HEK293 (cell line): ENCODE data around the gene PRKG1.

Experiments used
- CTCF ChIA-PET: fragments of 350-600 bp; formaldehyde crosslinking; extraction: SDS; loops from one replicate; lab custom pipeline; 2021; ENCODE audit warnings: antibody characterized with exemption; lab: Yijun Ruan, JAX
- POLR2A ChIA-PET: fragments of 300-600 bp; formaldehyde crosslinking; extraction: SDS; loops from one replicate; lab custom pipeline; 2020; ENCODE audit warnings: antibody characterized with exemption, inconsistent platforms; lab: Yijun Ruan, JAX
- H3K27ac ChIP-seq: fragments of 200-500 bp; sonication (Bioruptor generic); 2 replicates; pipeline ENCODE4 v1.5.1; 2014; ENCODE audit warnings: low read depth, low read length, control low read depth, inconsistent platforms; ENCODE audit errors: extremely low read depth
- H3K36me3 ChIP-seq, 2 experiments: fragments of 200-500 bp in 1 of 2; sonication (Bioruptor generic) in 1 of 2; 1 replicate in 1 of 2; 2 replicates in 1 of 2; pipeline ENCODE4 v1.5.1; 2014 to 2017; ENCODE audit warnings: inconsistent platforms in 2 of 2, low read length in 2 of 2; ENCODE audit not compliant: control insufficient read depth in 2 of 2, insufficient read depth in 1 of 2
- H3K4me1 ChIP-seq: fragments of 200-500 bp; sonication (Bioruptor generic); 2 replicates; pipeline ENCODE4 v1.5.1; 2014; ENCODE audit warnings: mild to moderate bottlenecking, low read length, inconsistent platforms; ENCODE audit not compliant: control insufficient read depth, insufficient read depth
- H3K4me3 ChIP-seq: 2 replicates; pipeline ENCODE4 v1.5.1; 2011; ENCODE audit warnings: low read depth, mild to moderate bottlenecking, control low read depth, low read length, moderate library complexity
- H3K9me3 ChIP-seq: fragments of 200-500 bp; sonication (Bioruptor generic); 2 replicates; pipeline ENCODE4 v1.5.1; 2014; ENCODE audit warnings: low read depth, low read length, inconsistent platforms; ENCODE audit not compliant: control insufficient read depth, insufficient read depth
- KLF1 ChIP-seq: fragments of 450-650 bp; formaldehyde crosslinking; IDR thresholded peaks from 2 replicates; pipeline ENCODE4 v1.5.1; 2016; ENCODE audit warnings: missing biosample characterization, missing genetic modification characterization
- OVOL3 ChIP-seq: fragments of 450-650 bp; formaldehyde crosslinking; IDR thresholded peaks from 2 replicates; pipeline ENCODE4 v1.5.1; 2016; ENCODE audit warnings: missing biosample characterization, missing genetic modification characterization
- YY2 ChIP-seq: fragments of 450-650 bp; formaldehyde crosslinking; IDR thresholded peaks from 2 replicates; pipeline ENCODE4 v1.5.1; 2016; ENCODE audit warnings: missing biosample characterization, missing genetic modification characterization
- ZBTB48 ChIP-seq: fragments of 450-650 bp; formaldehyde crosslinking; IDR thresholded peaks from 2 replicates; pipeline ENCODE4 v1.5.1; 2016; ENCODE audit warnings: missing biosample characterization, missing genetic modification characterization
- ZFHX2 ChIP-seq: fragments of 450-650 bp; formaldehyde crosslinking; conservative IDR thresholded peaks from 2 replicates; pipeline ENCODE4 v1.5.1; 2016; ENCODE audit warnings: missing biosample characterization, missing genetic modification characterization
- ZFP69B ChIP-seq: fragments of 450-650 bp; formaldehyde crosslinking; IDR thresholded peaks from 2 replicates; pipeline ENCODE4 v1.5.1; 2016; ENCODE audit warnings: missing biosample characterization, missing genetic modification characterization
- ZNF138 ChIP-seq: fragments of 450-650 bp; formaldehyde crosslinking; IDR thresholded peaks from 2 replicates; pipeline ENCODE4 v1.5.1; 2016; ENCODE audit warnings: missing biosample characterization, missing genetic modification characterization, borderline replicate concordance
- ZNF169 ChIP-seq: fragments of 450-650 bp; formaldehyde crosslinking; IDR thresholded peaks from 2 replicates; pipeline ENCODE4 v1.5.1; 2016; ENCODE audit warnings: missing biosample characterization, missing genetic modification characterization
- ZNF221 ChIP-seq: fragments of 450-650 bp; formaldehyde crosslinking; IDR thresholded peaks from 2 replicates; pipeline ENCODE4 v1.5.1; 2017; ENCODE audit warnings: missing biosample characterization, missing genetic modification characterization, borderline replicate concordance
- ZNF292 ChIP-seq: fragments of 450-650 bp; formaldehyde crosslinking; IDR thresholded peaks from 2 replicates; pipeline ENCODE4 v1.5.1; 2016; ENCODE audit warnings: low read depth, missing biosample characterization, missing genetic modification characterization, borderline replicate concordance
- ZNF626 ChIP-seq: fragments of 450-650 bp; sonication (Bioruptor Pico); formaldehyde crosslinking; IDR thresholded peaks from 2 replicates; pipeline ENCODE4 v1.5.1; 2018; ENCODE audit warnings: missing biosample characterization, missing genetic modification characterization, inconsistent platforms
- TF ChIP-seq, protein P1 (sequence below): fragments of 450-650 bp; IDR thresholded peaks from 2 replicates; pipeline ENCODE4 v1.5.1; 2018; ENCODE audit warnings: missing biosample characterization, mild to moderate bottlenecking, missing genetic modification characterization
- TF ChIP-seq, protein P2 (sequence below): fragments of 450-650 bp; formaldehyde crosslinking; IDR thresholded peaks from 2 replicates; pipeline ENCODE4 v1.5.1; 2016; ENCODE audit warnings: missing biosample characterization, missing genetic modification characterization
- TF ChIP-seq, protein P3 (sequence below): fragments of 450-650 bp; formaldehyde crosslinking; IDR thresholded peaks from 2 replicates; pipeline ENCODE4 v1.5.1; 2017; ENCODE audit warnings: missing biosample characterization, missing genetic modification characterization
- TF ChIP-seq, protein P4 (sequence below): fragments of 450-650 bp; formaldehyde crosslinking; IDR thresholded peaks from 2 replicates; pipeline ENCODE4 v1.5.1; 2016; ENCODE audit warnings: missing biosample characterization, missing genetic modification characterization
- TF ChIP-seq, protein P5 (sequence below): fragments of 450-650 bp; formaldehyde crosslinking; IDR thresholded peaks from 2 replicates; pipeline ENCODE4 v1.5.1; 2017; ENCODE audit warnings: missing biosample characterization, missing genetic modification characterization
- TF ChIP-seq, protein P6 (sequence below): fragments of 450-650 bp; formaldehyde crosslinking; IDR thresholded peaks from 2 replicates; pipeline ENCODE4 v1.5.1; 2017; ENCODE audit warnings: missing biosample characterization, missing genetic modification characterization

PRKG1 gene

DNA sequence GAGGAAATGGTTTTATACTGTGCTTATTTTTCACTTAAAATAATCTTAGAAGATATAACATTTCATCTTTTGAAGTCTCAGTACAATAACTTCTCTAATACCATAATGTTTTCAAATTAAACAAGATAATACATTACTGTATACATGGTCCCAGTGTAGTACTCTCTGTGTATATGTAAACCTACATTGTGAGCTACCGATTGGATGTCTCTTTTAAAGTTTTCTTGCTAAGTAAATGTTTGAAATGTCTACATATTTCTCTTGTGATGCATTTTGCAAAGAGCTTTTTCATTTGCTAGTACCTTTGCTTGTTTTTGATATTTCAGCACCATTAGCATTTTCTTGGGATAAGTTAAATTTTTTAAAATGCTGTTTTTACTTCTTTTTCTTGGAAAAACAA, 94.8 kb downstream of the PRKG1 start:
- CTCF ChIA-PET = no interaction called here
- no peaks in the 10 kb centered on the region for H3K9me3 ChIP-seq
- no peak for TF ChIP-seq KLF1 (tag by site-specific recombination)
- TF ChIP-seq, protein P1, sequence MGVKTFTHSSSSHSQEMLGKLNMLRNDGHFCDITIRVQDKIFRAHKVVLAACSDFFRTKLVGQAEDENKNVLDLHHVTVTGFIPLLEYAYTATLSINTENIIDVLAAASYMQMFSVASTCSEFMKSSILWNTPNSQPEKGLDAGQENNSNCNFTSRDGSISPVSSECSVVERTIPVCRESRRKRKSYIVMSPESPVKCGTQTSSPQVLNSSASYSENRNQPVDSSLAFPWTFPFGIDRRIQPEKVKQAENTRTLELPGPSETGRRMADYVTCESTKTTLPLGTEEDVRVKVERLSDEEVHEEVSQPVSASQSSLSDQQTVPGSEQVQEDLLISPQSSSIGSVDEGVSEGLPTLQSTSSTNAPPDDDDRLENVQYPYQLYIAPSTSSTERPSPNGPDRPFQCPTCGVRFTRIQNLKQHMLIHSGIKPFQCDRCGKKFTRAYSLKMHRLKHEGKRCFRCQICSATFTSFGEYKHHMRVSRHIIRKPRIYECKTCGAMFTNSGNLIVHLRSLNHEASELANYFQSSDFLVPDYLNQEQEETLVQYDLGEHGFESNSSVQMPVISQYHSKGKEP = no peak
- no peak for TF ChIP-seq ZNF292 (tag by site-specific recombination)
- TF ChIP-seq, protein P2, sequence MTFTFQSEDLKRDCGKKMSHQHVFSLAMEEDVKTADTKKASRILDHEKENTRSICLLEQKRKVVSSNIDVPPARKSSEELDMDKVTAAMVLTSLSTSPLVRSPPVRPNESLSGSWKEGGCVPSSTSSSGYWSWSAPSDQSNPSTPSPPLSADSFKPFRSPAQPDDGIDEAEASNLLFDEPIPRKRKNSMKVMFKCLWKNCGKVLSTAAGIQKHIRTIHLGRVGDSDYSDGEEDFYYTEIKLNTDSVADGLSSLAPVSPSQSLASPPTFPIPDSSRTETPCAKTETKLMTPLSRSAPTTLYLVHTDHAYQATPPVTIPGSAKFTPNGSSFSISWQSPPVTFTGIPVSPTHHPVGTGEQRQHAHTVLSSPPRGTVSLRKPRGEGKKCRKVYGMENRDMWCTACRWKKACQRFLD = no peak
- TF ChIP-seq ZFHX2 (tag by site-specific recombination) = no peak
- no peak for TF ChIP-seq ZNF626 (tag by site-specific recombination)
- no peak for TF ChIP-seq ZFP69B (tag by site-specific recombination)
- no peak for TF ChIP-seq ZNF138
- TF ChIP-seq, protein P3, sequence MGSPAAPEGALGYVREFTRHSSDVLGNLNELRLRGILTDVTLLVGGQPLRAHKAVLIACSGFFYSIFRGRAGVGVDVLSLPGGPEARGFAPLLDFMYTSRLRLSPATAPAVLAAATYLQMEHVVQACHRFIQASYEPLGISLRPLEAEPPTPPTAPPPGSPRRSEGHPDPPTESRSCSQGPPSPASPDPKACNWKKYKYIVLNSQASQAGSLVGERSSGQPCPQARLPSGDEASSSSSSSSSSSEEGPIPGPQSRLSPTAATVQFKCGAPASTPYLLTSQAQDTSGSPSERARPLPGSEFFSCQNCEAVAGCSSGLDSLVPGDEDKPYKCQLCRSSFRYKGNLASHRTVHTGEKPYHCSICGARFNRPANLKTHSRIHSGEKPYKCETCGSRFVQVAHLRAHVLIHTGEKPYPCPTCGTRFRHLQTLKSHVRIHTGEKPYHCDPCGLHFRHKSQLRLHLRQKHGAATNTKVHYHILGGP (tag by site-specific recombination) = no peak
- no peak for TF ChIP-seq ZBTB48 (tag by site-specific recombination)
- no peak for TF ChIP-seq ZNF169 (tag by site-specific recombination)
- no peak for TF ChIP-seq ZNF221
- TF ChIP-seq, protein P4, sequence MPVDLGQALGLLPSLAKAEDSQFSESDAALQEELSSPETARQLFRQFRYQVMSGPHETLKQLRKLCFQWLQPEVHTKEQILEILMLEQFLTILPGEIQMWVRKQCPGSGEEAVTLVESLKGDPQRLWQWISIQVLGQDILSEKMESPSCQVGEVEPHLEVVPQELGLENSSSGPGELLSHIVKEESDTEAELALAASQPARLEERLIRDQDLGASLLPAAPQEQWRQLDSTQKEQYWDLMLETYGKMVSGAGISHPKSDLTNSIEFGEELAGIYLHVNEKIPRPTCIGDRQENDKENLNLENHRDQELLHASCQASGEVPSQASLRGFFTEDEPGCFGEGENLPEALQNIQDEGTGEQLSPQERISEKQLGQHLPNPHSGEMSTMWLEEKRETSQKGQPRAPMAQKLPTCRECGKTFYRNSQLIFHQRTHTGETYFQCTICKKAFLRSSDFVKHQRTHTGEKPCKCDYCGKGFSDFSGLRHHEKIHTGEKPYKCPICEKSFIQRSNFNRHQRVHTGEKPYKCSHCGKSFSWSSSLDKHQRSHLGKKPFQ (tag by site-specific recombination) = no peak
- TF ChIP-seq, protein P5, sequence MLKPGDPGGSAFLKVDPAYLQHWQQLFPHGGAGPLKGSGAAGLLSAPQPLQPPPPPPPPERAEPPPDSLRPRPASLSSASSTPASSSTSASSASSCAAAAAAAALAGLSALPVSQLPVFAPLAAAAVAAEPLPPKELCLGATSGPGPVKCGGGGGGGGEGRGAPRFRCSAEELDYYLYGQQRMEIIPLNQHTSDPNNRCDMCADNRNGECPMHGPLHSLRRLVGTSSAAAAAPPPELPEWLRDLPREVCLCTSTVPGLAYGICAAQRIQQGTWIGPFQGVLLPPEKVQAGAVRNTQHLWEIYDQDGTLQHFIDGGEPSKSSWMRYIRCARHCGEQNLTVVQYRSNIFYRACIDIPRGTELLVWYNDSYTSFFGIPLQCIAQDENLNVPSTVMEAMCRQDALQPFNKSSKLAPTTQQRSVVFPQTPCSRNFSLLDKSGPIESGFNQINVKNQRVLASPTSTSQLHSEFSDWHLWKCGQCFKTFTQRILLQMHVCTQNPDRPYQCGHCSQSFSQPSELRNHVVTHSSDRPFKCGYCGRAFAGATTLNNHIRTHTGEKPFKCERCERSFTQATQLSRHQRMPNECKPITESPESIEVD (tag by site-specific recombination) = no peak
- no peak for TF ChIP-seq OVOL3 (tag by site-specific recombination)
- TF ChIP-seq, protein P6, sequence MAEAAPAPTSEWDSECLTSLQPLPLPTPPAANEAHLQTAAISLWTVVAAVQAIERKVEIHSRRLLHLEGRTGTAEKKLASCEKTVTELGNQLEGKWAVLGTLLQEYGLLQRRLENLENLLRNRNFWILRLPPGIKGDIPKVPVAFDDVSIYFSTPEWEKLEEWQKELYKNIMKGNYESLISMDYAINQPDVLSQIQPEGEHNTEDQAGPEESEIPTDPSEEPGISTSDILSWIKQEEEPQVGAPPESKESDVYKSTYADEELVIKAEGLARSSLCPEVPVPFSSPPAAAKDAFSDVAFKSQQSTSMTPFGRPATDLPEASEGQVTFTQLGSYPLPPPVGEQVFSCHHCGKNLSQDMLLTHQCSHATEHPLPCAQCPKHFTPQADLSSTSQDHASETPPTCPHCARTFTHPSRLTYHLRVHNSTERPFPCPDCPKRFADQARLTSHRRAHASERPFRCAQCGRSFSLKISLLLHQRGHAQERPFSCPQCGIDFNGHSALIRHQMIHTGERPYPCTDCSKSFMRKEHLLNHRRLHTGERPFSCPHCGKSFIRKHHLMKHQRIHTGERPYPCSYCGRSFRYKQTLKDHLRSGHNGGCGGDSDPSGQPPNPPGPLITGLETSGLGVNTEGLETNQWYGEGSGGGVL (tag by site-specific recombination) = no peak
- TF ChIP-seq YY2 (tag by site-specific recombination) = no peak

More for the DNA sequence above, 94.8 kb downstream of the PRKG1 start:
- Histone ChIP-seq H3K27ac (no peak overlapping the region), H3K4me1 (no peaks in the 10 kb centered on the region), H3K4me3 (no peak overlapping the region), H3K36me3 (no peaks in the 10 kb centered on the region)
- POLR2A ChIA-PET = interaction anchor here (0.5 kb wide), 1 partner anchor 288 kb away, joined by 3 read pairs; no protein-coding TSS in a partner anchor
